Hepatocyte (in vitro differentiated cells): Measurements from ENCODE around the gene HS6ST1.

ENCODE experiments used
- EZH2 ChIP-seq: fragments of 200-600 bp; sonication (generic); IDR thresholded peaks from 2 replicates; pipeline ENCODE4 v1.6.1; 2016; ENCODE audit warnings: antibody characterized with exemption, mild to moderate bottlenecking, borderline replicate concordance
- EZH2phosphoT487 ChIP-seq: fragments of 200-600 bp; sonication (generic); IDR thresholded peaks from one replicate; pipeline ENCODE4 v1.6.1; 2018; ENCODE audit warnings: antibody characterized with exemption, mild to moderate bottlenecking, low read depth, moderate library complexity; ENCODE audit not compliant: unreplicated experiment, severe bottlenecking
- TF ChIP-seq, protein P1 (sequence below): fragments of 200-600 bp; sonication (generic); IDR thresholded peaks from 2 replicates; pipeline ENCODE4 v1.5.1; 2016; ENCODE audit warnings: antibody characterized with exemption, mild to moderate bottlenecking; ENCODE audit not compliant: poor library complexity

DNA sequence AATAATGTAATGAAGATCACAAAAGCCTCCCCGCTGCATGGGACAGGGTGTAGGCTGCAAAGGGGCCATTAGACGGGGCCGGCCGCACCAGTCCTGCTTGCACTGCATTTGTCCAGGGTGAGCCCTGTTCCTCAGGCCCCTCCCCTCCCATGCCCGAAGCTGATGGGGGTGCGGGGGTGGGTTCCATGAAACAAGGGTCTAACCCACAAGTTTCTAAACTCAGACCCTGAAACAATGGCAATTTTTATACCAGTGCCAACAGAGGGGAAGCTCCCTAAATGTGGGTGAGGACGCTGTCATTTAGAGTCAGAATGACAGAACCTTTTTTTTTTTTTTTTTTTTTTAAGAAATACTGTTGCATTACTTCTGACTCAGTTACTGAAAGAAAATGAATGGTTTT lies 39.7 kb downstream of the HS6ST1 start:
- TF ChIP-seq, protein P1, sequence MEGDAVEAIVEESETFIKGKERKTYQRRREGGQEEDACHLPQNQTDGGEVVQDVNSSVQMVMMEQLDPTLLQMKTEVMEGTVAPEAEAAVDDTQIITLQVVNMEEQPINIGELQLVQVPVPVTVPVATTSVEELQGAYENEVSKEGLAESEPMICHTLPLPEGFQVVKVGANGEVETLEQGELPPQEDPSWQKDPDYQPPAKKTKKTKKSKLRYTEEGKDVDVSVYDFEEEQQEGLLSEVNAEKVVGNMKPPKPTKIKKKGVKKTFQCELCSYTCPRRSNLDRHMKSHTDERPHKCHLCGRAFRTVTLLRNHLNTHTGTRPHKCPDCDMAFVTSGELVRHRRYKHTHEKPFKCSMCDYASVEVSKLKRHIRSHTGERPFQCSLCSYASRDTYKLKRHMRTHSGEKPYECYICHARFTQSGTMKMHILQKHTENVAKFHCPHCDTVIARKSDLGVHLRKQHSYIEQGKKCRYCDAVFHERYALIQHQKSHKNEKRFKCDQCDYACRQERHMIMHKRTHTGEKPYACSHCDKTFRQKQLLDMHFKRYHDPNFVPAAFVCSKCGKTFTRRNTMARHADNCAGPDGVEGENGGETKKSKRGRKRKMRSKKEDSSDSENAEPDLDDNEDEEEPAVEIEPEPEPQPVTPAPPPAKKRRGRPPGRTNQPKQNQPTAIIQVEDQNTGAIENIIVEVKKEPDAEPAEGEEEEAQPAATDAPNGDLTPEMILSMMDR, result no peak
- TF ChIP-seq EZH2 (no peak), EZH2phosphoT487 (no peak)
